GM19193 (cell line): ENCODE data around the gene TMF1.

Experiments
- POLR2A ChIP-seq: IDR thresholded peaks from 4 replicates; pipeline ENCODE4 v1.6.1; 2011; ENCODE audit not compliant: insufficient read depth, insufficient read length; ENCODE audit errors: extremely low read depth

Gene TMF1

GRCh38 chr3:69059688-69060087, 7.6 kb upstream of the TMF1 start:
- no peak for TF ChIP-seq POLR2A

- no peak for TF ChIP-seq POLR2A
Observed at GRCh38 chr3:69058947-69059224, 6.8 kb upstream of the TMF1 start.

- TF ChIP-seq POLR2A, result no peak
Observed at GRCh38 chr3:69058180-69058946, 6.2 kb upstream of the TMF1 start.

- TF ChIP-seq POLR2A, result no peak
Observed at GRCh38 chr3:69052472-69052898, 352 bp upstream of the TMF1 start.

- no peak for TF ChIP-seq POLR2A
Observed at GRCh38 chr3:69048990-69049389, 3.1 kb downstream of the TMF1 start.

- TF ChIP-seq POLR2A, result no peak
Observed at GRCh38 chr3:69044608-69045007, 7.5 kb downstream of the TMF1 start.

- TF ChIP-seq POLR2A, result no peak
Observed at GRCh38 chr3:69033470-69033869, 18.7 kb downstream of the TMF1 start.

- TF ChIP-seq POLR2A, result no peak
Observed at GRCh38 chr3:69032737-69033136, 19.4 kb downstream of the TMF1 start.

GRCh38 chr3:69032142-69032541, 20.0 kb downstream of the TMF1 start:
- no peak for TF ChIP-seq POLR2A

GRCh38 chr3:69031635-69032034, 20.5 kb downstream of the TMF1 start:
- no peak for TF ChIP-seq POLR2A

GRCh38 chr3:69020857-69021256, 31.3 kb downstream of the TMF1 start:
- no peak for TF ChIP-seq POLR2A

- no peak for TF ChIP-seq POLR2A
Observed at GRCh38 chr3:69020424-69020823, 31.7 kb downstream of the TMF1 start.

GRCh38 chr3:69016901-69017300, 35.2 kb downstream of the TMF1 start:
- TF ChIP-seq POLR2A, result no peak

- no peak for TF ChIP-seq POLR2A
Observed at GRCh38 chr3:69016102-69016501, 36.0 kb downstream of the TMF1 start.

- TF ChIP-seq POLR2A, result no peak
Observed at GRCh38 chr3:69014022-69014580, 38.0 kb downstream of the TMF1 start.

- TF ChIP-seq POLR2A, result peak; percentile 65
Observed at GRCh38 chr3:69013253-69014021, 38.7 kb downstream of the TMF1 start, which contains the start of gene EOGT. EOGT (minus strand) TSS chr3:69013684; CDS start chr3:69009846, 3,838 bp downstream.
